DND-41 (cell line): ENCODE measurements around the gene SSTR3.

Experiments
- ATAC-seq: fragments of 200-7000 bp; cut with Tn5 transposase; 3 replicates; pipeline ENCODE4 v1.9.1; 2021; ENCODE audit warnings: low read depth; ENCODE audit not compliant: insufficient read depth
- DNase-seq: peaks from one replicate; pipeline ENCODE4 v3.0.0-alpha.2; 2020
- H2AFZ ChIP-seq: 2 replicates; pipeline ENCODE4 v1.6.0; 2012; ENCODE audit warnings: low read depth, low read length
- H3K27ac ChIP-seq: 2 replicates; pipeline ENCODE4 v1.5.1; 2012; ENCODE audit warnings: low read length, inconsistent platforms
- H3K27me3 ChIP-seq: fragments of 200-600 bp; sonication (generic); 2 replicates; pipeline ENCODE4 v1.6.0; 2012; ENCODE audit warnings: low read length, mild to moderate bottlenecking, inconsistent platforms; ENCODE audit not compliant: insufficient read depth, poor library complexity
- H3K36me3 ChIP-seq: 2 replicates; pipeline ENCODE4 v1.5.1; 2012; ENCODE audit warnings: low read length, inconsistent platforms; ENCODE audit not compliant: insufficient read depth
- H3K4me1 ChIP-seq: 2 replicates; pipeline ENCODE4 v1.5.1; 2012; ENCODE audit warnings: mild to moderate bottlenecking, low read length; ENCODE audit not compliant: insufficient read depth
- H3K4me2 ChIP-seq: 2 replicates; pipeline ENCODE4 v1.6.0; 2012; ENCODE audit warnings: mild to moderate bottlenecking, moderate library complexity, low read length, inconsistent platforms; ENCODE audit not compliant: insufficient read depth
- H3K4me3 ChIP-seq, 2 experiments: fragments of 200-600 bp in 1 of 2; shearing (Covaris generic) in 1 of 2; 2 replicates each; pipeline ENCODE4 v1.5.1; 2012 to 2016; ENCODE audit warnings: inconsistent platforms in 2 of 2, low read length in 2 of 2, mild to moderate bottlenecking in 2 of 2, low read depth in 1 of 2, moderate library complexity in 1 of 2
- H3K79me2 ChIP-seq: 2 replicates; pipeline ENCODE4 v1.6.0; 2012; ENCODE audit warnings: low read length, inconsistent platforms; ENCODE audit not compliant: insufficient read depth
- H3K9ac ChIP-seq: 2 replicates; pipeline ENCODE4 v1.6.0; 2012; ENCODE audit warnings: low read depth, mild to moderate bottlenecking, inconsistent platforms, low read length, moderate library complexity
- H3K9me3 ChIP-seq: 2 replicates; pipeline ENCODE4 v1.5.1; 2012; ENCODE audit warnings: low read length, moderate library complexity, mild to moderate bottlenecking, inconsistent platforms; ENCODE audit not compliant: insufficient read depth, severe bottlenecking
- H4K20me1 ChIP-seq: 2 replicates; pipeline ENCODE4 v1.6.0; 2012; ENCODE audit warnings: low read length; ENCODE audit not compliant: insufficient read depth
- CTCF ChIP-seq: IDR thresholded peaks from 2 replicates; pipeline ENCODE4 v1.5.1; 2012; ENCODE audit warnings: borderline replicate concordance, low read length, moderate library complexity, mild to moderate bottlenecking; ENCODE audit not compliant: poor library complexity, severe bottlenecking; ENCODE audit errors: extremely low read depth
- EZH2 ChIP-seq: IDR thresholded peaks from 3 replicates; pipeline ENCODE4 v1.6.1; 2012; ENCODE audit warnings: borderline replicate concordance, low read depth, mild to moderate bottlenecking, moderate library complexity, low read length, inconsistent platforms; ENCODE audit not compliant: severe bottlenecking

SSTR3 gene

GRCh38 chr22:37187891-37188761 is 24.2 kb downstream of the SSTR3 start, which contains the start of gene C1QTNF6:
Gene C1QTNF6, minus strand, starts transcription at chr22:37188247. Its CDS starts 34 bp downstream, at chr22:37188213.
- H3K4me3 ChIP-seq = no peak within 1 kb of the TSS

GRCh38 chr22:37187552-37187890 is 24.8 kb downstream of the SSTR3 start:
- H3K9ac ChIP-seq = no peak overlapping the region; the same call in 1 of the 2 replicates
- no peak overlapping the region for H3K4me2 ChIP-seq
- TF ChIP-seq CTCF = no peak
- no peak for TF ChIP-seq EZH2
- DNase-seq (no peak), ATAC-seq (no peak)
- H3K27ac ChIP-seq = no peak overlapping the region
- no peak overlapping the region for H3K4me3 ChIP-seq
- no peaks in the 10 kb centered on the region for H4K20me1 ChIP-seq
- no peaks in the 10 kb centered on the region for H3K9me3 ChIP-seq
- no peak overlapping the region for H2AFZ ChIP-seq
- peaks cover 18% of the 10 kb centered on the region for H3K4me1 ChIP-seq
- H3K36me3 ChIP-seq = no peaks in the 10 kb centered on the region
- no peaks in the 10 kb centered on the region for H3K79me2 ChIP-seq
- no peaks in the 10 kb centered on the region for H3K27me3 ChIP-seq

More at GRCh38 chr22:37187891-37188761, 24.2 kb downstream of the SSTR3 start, which contains the start of gene C1QTNF6:
- DNase-seq (no peak), ATAC-seq (no peak)
- Histone ChIP-seq H3K79me2 (no peaks in the 10 kb centered on the region), H3K4me1 (peaks cover 18% of the 10 kb centered on the region), H3K4me2 (peak within 1 kb of the TSS; percentile 32; the same call in 1 of the 2 replicates), H3K36me3 (no peaks in the 10 kb centered on the region), H2AFZ (no peak within 1 kb of the TSS; the same call in 1 of the 2 replicates), H3K9me3 (no peaks in the 10 kb centered on the region), H3K27ac (peak within 1 kb of the TSS; percentile 12; the same call in 1 of the 2 replicates), H4K20me1 (no peaks in the 10 kb centered on the region), H3K9ac (peak within 1 kb of the TSS; percentile 19; the same call in 1 of the 2 replicates), H3K27me3 (no peaks in the 10 kb centered on the region)
- no peak for TF ChIP-seq CTCF

- Histone ChIP-seq H2AFZ (no peak overlapping the region; the same call in 1 of the 2 replicates), H3K9ac (peak overlapping the region; percentile 19), H3K9me3 (no peaks in the 10 kb centered on the region), H3K4me1 (peaks cover 18% of the 10 kb centered on the region), H3K4me2 (peak overlapping the region; percentile 32), H3K27me3 (no peaks in the 10 kb centered on the region), H3K27ac (peak overlapping the region; percentile 12; the same call in 1 of the 2 replicates), H3K36me3 (no peaks in the 10 kb centered on the region), H4K20me1 (no peaks in the 10 kb centered on the region), H3K4me3 (no peak overlapping the region), H3K79me2 (no peaks in the 10 kb centered on the region)
- ATAC-seq = 0 out of 3 replicates have a peak, but pooled peaks have one; percentile 11
- no peak for DNase-seq
- TF ChIP-seq EZH2 = no peak
- TF ChIP-seq CTCF = no peak
These were observed 25.2 kb downstream of the SSTR3 start for GRCh38 chr22:37186997-37187522.
